Liver (tissue), 9 donors: ENCODE measurements around the gene SS18L1. TPM values are rescaled to one million over a fixed set of nuclear protein-coding genes. Genes with fewer than 3 reads are reported as not detected.

Source experiments
- DNase-seq: peaks from one replicate; pipeline ENCODE4 v3.0.0-alpha.2; 2017; ENCODE audit warnings: low spot score
- H3K27ac ChIP-seq, 2 donors: one replicate each; pipeline ENCODE4 v1.7.0; 2013; ENCODE audit warnings: inconsistent platforms in 2 of 2, low read length in 2 of 2, control low read depth in 1 of 2, low read depth in 1 of 2, mild to moderate bottlenecking in 1 of 2
- H3K27me3 ChIP-seq, 4 donors: one replicate each; pipeline versions ENCODE4 v1.6.1 to v1.7.0; 2013; ENCODE audit warnings: low read length in 3 of 4, inconsistent platforms in 1 of 4, mild to moderate bottlenecking in 1 of 4, moderate library complexity in 1 of 4; ENCODE audit not compliant: control insufficient read depth in 4 of 4, insufficient read depth in 4 of 4
- H3K36me3 ChIP-seq, 4 donors: one replicate each; pipeline versions ENCODE4 v1.6.1 to v1.7.0; 2013; ENCODE audit warnings: low read length in 3 of 4, mild to moderate bottlenecking in 3 of 4, low read depth in 1 of 4, moderate library complexity in 1 of 4; ENCODE audit not compliant: control insufficient read depth in 4 of 4, insufficient read depth in 3 of 4
- H3K4me1 ChIP-seq, 4 donors: one replicate each; pipeline versions ENCODE4 v1.6.1 to v1.7.0; 2013; ENCODE audit warnings: low read length in 3 of 4, mild to moderate bottlenecking in 3 of 4, moderate library complexity in 1 of 4; ENCODE audit not compliant: control insufficient read depth in 4 of 4, insufficient read depth in 4 of 4
- H3K4me3 ChIP-seq, 3 donors: one replicate each; pipeline versions ENCODE4 v1.6.1 to v1.7.0; 2013; ENCODE audit warnings: low read length in 3 of 3, control low read depth in 1 of 3, low read depth in 1 of 3, mild to moderate bottlenecking in 1 of 3
- H3K9ac ChIP-seq, 2 donors: one replicate each; pipeline ENCODE4 v1.7.0; 2013; ENCODE audit warnings: low read length in 2 of 2, mild to moderate bottlenecking in 2 of 2, moderate library complexity in 2 of 2, control low read depth in 1 of 2, low read depth in 1 of 2
- H3K9me3 ChIP-seq, 4 donors: one replicate each; pipeline versions ENCODE4 v1.6.1 to v1.7.0; 2013; ENCODE audit warnings: low read length in 3 of 4; ENCODE audit not compliant: control insufficient read depth in 4 of 4
- EGR1 ChIP-seq, 2 donors: IDR thresholded peaks; 2 replicates each; pipeline ENCODE4 v1.6.1; 2016 to 2018; ENCODE audit warnings: antibody characterized with exemption in 2 of 2, low read depth in 2 of 2
- FOXA2 ChIP-seq: IDR thresholded peaks from 2 replicates; pipeline ENCODE4 v1.6.1; 2016; ENCODE audit warnings: antibody characterized with exemption
- GABPA ChIP-seq, 2 donors: IDR thresholded peaks in 1 of 2; conservative IDR thresholded peaks in 1 of 2; 2 replicates each; pipeline ENCODE4 v1.6.1; 2016; ENCODE audit warnings: antibody characterized with exemption in 2 of 2, mild to moderate bottlenecking in 1 of 2, moderate library complexity in 1 of 2
- HNF4G ChIP-seq: IDR thresholded peaks from 2 replicates; pipeline ENCODE4 v1.6.1; 2016; ENCODE audit warnings: antibody characterized with exemption
- JUND ChIP-seq, 2 donors: IDR thresholded peaks; 2 replicates each; pipeline ENCODE4 v1.6.1; 2016; ENCODE audit warnings: antibody characterized with exemption in 2 of 2
- NR2F2 ChIP-seq: IDR thresholded peaks from 2 replicates; pipeline ENCODE4 v1.6.1; 2016; ENCODE audit warnings: antibody characterized with exemption
- RXRA ChIP-seq, 2 donors: IDR thresholded peaks; 2 replicates each; pipeline ENCODE4 v1.6.1; 2017 to 2018; ENCODE audit warnings: antibody characterized with exemption in 2 of 2, mild to moderate bottlenecking in 1 of 2
- SP1 ChIP-seq: IDR thresholded peaks from 2 replicates; pipeline ENCODE4 v1.6.1; 2018; ENCODE audit warnings: antibody characterized with exemption, mild to moderate bottlenecking
- WGBS: extraction: QIAGEN DNeasy Blood & Tissue Kit; methylation state at CpG from one replicate; pipeline ENCODE4 v1.1.7; 2013; 5-methylcytosine and 5-hydroxymethylcytosine counted together
- polyA plus RNA-seq, 2 donors: library from polyadenylated mRNA; stranded (reverse) in 1 of 2; unstranded in 1 of 2; fragments of 200-250 nt in 1 of 2; fragments of >200 nt in 1 of 2; fragmentation: Nextera tagmentation in 1 of 2; extraction: Ambion mirVana in 1 of 2; gene quantifications; one replicate each; pipeline versions ENCODE4 v1.2.1 to v1.2.3, GENCODE V29; 2013 to 2015
- total RNA-seq, 2 donors: library from RNA; depleted of rRNA; stranded (reverse); fragments of >200 nt; gene quantifications; one replicate each; pipeline ENCODE4 v1.2.3, GENCODE V29; 2014
- TF ChIP-seq, protein P1 (sequence below): fragments of 150-350 bp; IDR thresholded peaks from 2 replicates; pipeline ENCODE4 v1.5.1; 2017; ENCODE audit warnings: improper control_type of control experiment, low read depth, low read length; ENCODE audit not compliant: missing input control
- TF ChIP-seq, protein P2 (sequence below): IDR thresholded peaks from 2 replicates; pipeline ENCODE4 v1.6.1; 2016; ENCODE audit warnings: antibody characterized with exemption
- TF ChIP-seq, protein P3 (sequence below): IDR thresholded peaks from 2 replicates; pipeline ENCODE4 v1.6.1; 2016; ENCODE audit warnings: antibody characterized with exemption
- TF ChIP-seq, protein P4 (sequence below): IDR thresholded peaks from 2 replicates; pipeline ENCODE4 v1.6.1; 2016; ENCODE audit warnings: antibody characterized with exemption
- TF ChIP-seq, protein P5 (sequence below): IDR thresholded peaks from 2 replicates; pipeline ENCODE4 v1.6.1; 2016; ENCODE audit warnings: antibody characterized with exemption, mild to moderate bottlenecking
- donor health status: healthy.
- donor health status: healthy.
- donor health status: healthy.
- donor health status: healthy.
- donor health status: healthy.

SS18L1 gene
- total and polyA plus RNA-seq, 4 donors: 6.1 to 24.3 (median 16.7) TPM

DNA sequence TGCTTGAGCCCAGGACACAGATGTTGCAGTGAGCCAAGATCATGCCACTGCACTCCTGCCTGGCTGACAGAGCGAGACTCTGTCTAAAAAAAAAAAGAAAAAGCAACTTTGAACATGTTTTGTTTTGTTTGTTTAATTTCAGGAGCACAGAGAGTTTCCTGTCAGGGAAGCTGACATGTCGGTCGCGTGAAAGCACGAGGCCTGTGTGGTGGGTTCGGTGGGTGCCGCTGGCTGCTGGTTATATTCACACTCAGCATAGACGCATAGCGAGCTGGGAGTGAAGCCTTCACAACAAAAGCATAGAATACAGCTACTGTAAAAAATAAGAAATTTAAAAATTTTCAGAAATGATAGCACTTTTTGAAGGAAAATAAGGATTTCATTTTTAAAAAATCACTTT lies 53.7 kb downstream of the SS18L1 start:
- Histone ChIP-seq H3K4me1 (peaks cover 0 to 11% (median 4%) of the 10 kb centered on the region in 4 donors), H3K9ac (no peak overlapping the region), H3K9me3 (no peaks in the 10 kb centered on the region), H3K27ac (no peak overlapping the region), H3K36me3 (peaks cover 18 to 54% (median 34%) of the 10 kb centered on the region in 4 donors), H3K27me3 (no peaks in the 10 kb centered on the region), H3K4me3 (no peak overlapping the region)
- TF ChIP-seq, protein P1, sequence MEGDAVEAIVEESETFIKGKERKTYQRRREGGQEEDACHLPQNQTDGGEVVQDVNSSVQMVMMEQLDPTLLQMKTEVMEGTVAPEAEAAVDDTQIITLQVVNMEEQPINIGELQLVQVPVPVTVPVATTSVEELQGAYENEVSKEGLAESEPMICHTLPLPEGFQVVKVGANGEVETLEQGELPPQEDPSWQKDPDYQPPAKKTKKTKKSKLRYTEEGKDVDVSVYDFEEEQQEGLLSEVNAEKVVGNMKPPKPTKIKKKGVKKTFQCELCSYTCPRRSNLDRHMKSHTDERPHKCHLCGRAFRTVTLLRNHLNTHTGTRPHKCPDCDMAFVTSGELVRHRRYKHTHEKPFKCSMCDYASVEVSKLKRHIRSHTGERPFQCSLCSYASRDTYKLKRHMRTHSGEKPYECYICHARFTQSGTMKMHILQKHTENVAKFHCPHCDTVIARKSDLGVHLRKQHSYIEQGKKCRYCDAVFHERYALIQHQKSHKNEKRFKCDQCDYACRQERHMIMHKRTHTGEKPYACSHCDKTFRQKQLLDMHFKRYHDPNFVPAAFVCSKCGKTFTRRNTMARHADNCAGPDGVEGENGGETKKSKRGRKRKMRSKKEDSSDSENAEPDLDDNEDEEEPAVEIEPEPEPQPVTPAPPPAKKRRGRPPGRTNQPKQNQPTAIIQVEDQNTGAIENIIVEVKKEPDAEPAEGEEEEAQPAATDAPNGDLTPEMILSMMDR: no peak
- TF ChIP-seq SP1 (no peak), GABPA (IDR thresholded peaks at IDR 0.05 in 1 of 2, conservative IDR thresholded peaks at IDR 0.05 in 1 of 2) (no peak)
- TF ChIP-seq, protein P2, sequence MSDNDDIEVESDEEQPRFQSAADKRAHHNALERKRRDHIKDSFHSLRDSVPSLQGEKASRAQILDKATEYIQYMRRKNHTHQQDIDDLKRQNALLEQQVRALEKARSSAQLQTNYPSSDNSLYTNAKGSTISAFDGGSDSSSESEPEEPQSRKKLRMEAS: no peak
- 92% methylated on average over 9 of the region's 9 CpGs for WGBS
- no peak for DNase-seq

DNA sequence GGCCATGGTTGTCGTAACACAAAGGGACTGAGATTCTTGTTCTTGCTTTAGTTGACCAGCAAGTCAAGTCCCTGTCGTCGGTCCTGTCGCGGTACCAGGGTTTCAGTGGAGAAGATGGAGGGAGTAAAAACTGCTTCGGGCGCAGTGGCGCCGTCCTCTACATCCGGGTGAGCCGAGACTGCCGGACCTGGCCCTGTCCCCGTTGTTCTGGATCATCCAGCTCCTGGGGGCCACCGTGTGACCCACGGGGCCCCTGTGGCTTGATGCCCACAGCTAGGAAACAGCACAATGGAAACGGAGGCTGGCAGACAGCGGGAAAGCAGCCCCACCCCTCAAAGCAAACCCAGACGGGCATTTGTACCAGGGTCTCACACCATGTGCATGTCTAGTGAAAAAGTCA lies 54.2 kb downstream of the SS18L1 start:
- Histone ChIP-seq H3K27ac (no peak overlapping the region), H3K27me3 (no peaks in the 10 kb centered on the region), H3K4me1 (peaks cover 0 to 7% (median 3%) of the 10 kb centered on the region in 4 donors), H3K9me3 (no peaks in the 10 kb centered on the region), H3K36me3 (peaks cover 18 to 55% (median 35%) of the 10 kb centered on the region in 4 donors), H3K4me3 (no peak overlapping the region), H3K9ac (no peak overlapping the region)
- no peak for DNase-seq
- WGBS: 96% methylated on average over 18 of the region's 18 CpGs
- TF ChIP-seq, protein P1: no peak
- TF ChIP-seq NR2F2: no peak
- TF ChIP-seq, protein P3, sequence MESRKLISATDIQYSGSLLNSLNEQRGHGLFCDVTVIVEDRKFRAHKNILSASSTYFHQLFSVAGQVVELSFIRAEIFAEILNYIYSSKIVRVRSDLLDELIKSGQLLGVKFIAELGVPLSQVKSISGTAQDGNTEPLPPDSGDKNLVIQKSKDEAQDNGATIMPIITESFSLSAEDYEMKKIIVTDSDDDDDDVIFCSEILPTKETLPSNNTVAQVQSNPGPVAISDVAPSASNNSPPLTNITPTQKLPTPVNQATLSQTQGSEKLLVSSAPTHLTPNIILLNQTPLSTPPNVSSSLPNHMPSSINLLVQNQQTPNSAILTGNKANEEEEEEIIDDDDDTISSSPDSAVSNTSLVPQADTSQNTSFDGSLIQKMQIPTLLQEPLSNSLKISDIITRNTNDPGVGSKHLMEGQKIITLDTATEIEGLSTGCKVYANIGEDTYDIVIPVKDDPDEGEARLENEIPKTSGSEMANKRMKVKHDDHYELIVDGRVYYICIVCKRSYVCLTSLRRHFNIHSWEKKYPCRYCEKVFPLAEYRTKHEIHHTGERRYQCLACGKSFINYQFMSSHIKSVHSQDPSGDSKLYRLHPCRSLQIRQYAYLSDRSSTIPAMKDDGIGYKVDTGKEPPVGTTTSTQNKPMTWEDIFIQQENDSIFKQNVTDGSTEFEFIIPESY: no peak
- no peak for TF ChIP-seq HNF4G
- no peak for TF ChIP-seq RXRA (IDR thresholded peaks at IDR 0.05)
- TF ChIP-seq, protein P4, sequence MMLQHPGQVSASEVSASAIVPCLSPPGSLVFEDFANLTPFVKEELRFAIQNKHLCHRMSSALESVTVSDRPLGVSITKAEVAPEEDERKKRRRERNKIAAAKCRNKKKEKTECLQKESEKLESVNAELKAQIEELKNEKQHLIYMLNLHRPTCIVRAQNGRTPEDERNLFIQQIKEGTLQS: no peak
- no peak for TF ChIP-seq SP1
- TF ChIP-seq EGR1 (IDR thresholded peaks at IDR 0.05; ENCODE audit: low read depth in 2 of 2): no peak
- TF ChIP-seq, protein P2: no peak
- TF ChIP-seq, protein P5, sequence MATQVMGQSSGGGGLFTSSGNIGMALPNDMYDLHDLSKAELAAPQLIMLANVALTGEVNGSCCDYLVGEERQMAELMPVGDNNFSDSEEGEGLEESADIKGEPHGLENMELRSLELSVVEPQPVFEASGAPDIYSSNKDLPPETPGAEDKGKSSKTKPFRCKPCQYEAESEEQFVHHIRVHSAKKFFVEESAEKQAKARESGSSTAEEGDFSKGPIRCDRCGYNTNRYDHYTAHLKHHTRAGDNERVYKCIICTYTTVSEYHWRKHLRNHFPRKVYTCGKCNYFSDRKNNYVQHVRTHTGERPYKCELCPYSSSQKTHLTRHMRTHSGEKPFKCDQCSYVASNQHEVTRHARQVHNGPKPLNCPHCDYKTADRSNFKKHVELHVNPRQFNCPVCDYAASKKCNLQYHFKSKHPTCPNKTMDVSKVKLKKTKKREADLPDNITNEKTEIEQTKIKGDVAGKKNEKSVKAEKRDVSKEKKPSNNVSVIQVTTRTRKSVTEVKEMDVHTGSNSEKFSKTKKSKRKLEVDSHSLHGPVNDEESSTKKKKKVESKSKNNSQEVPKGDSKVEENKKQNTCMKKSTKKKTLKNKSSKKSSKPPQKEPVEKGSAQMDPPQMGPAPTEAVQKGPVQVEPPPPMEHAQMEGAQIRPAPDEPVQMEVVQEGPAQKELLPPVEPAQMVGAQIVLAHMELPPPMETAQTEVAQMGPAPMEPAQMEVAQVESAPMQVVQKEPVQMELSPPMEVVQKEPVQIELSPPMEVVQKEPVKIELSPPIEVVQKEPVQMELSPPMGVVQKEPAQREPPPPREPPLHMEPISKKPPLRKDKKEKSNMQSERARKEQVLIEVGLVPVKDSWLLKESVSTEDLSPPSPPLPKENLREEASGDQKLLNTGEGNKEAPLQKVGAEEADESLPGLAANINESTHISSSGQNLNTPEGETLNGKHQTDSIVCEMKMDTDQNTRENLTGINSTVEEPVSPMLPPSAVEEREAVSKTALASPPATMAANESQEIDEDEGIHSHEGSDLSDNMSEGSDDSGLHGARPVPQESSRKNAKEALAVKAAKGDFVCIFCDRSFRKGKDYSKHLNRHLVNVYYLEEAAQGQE: no peak
- TF ChIP-seq FOXA2: no peak
- no peak for TF ChIP-seq JUND (IDR thresholded peaks at IDR 0.05)
